SK-N-SH treated with all-trans-retinoic acid at 6 μM for 48 hours (cell line): ENCODE results near the gene OPRM1.

Source experiments
- ATAC-seq: fragments of 200-7000 bp; cut with Tn5 transposase; 3 replicates; pipeline ENCODE4 v1.9.1; 2020; ENCODE audit warnings: mild to moderate bottlenecking, moderate library complexity
- ARNTL ChIP-seq: fragments of 450-650 bp; formaldehyde crosslinking; IDR thresholded peaks from 2 replicates; pipeline ENCODE4 v1.5.0; 2020; ENCODE audit warnings: low read depth, mild to moderate bottlenecking, moderate library complexity, borderline replicate concordance
- BACH2 ChIP-seq: fragments of 250-450 bp; sonication (Bioruptor Pico); IDR thresholded peaks from 2 replicates; pipeline ENCODE4 v1.9.0; 2021; ENCODE audit warnings: mild to moderate bottlenecking, borderline replicate concordance
- CREB5 ChIP-seq: fragments of 250-450 bp; sonication (Bioruptor Pico); IDR thresholded peaks from 2 replicates; pipeline ENCODE4 v1.5.1; 2020; ENCODE audit warnings: low read depth, mild to moderate bottlenecking, moderate library complexity
- CSDC2 ChIP-seq: fragments of 250-450 bp; sonication (Bioruptor Pico); IDR thresholded peaks from 2 replicates; pipeline ENCODE4 v1.5.0; 2020; ENCODE audit warnings: mild to moderate bottlenecking, moderate library complexity
- CSRNP3 ChIP-seq: fragments of 250-450 bp; sonication (Bioruptor Pico); IDR thresholded peaks from 2 replicates; pipeline ENCODE4 v1.5.1; 2021; ENCODE audit warnings: mild to moderate bottlenecking, moderate library complexity
- ESRRG ChIP-seq: fragments of 250-450 bp; sonication (Bioruptor Pico); IDR thresholded peaks from 2 replicates; pipeline ENCODE4 v1.6.1; 2021; ENCODE audit warnings: mild to moderate bottlenecking
- GLIS3 ChIP-seq: fragments of 250-450 bp; sonication (Bioruptor Pico); IDR thresholded peaks from 2 replicates; pipeline ENCODE4 v1.5.0; 2020; ENCODE audit warnings: mild to moderate bottlenecking, moderate library complexity
- ISL1 ChIP-seq: fragments of 250-450 bp; sonication (Bioruptor Pico); IDR thresholded peaks from 2 replicates; pipeline ENCODE4 v2.1.2; 2022; ENCODE audit warnings: mild to moderate bottlenecking, moderate library complexity
- OSR1 ChIP-seq: fragments of 250-450 bp; sonication (Bioruptor Pico); IDR thresholded peaks from 2 replicates; pipeline ENCODE4 v1.8.0; 2022; ENCODE audit warnings: moderate library complexity, mild to moderate bottlenecking, inconsistent platforms
- PATZ1 ChIP-seq: fragments of 250-450 bp; sonication (Bioruptor Pico); IDR thresholded peaks from 2 replicates; pipeline ENCODE4 v1.8.0; 2020; ENCODE audit warnings: mild to moderate bottlenecking, moderate library complexity, borderline replicate concordance
- PPARA ChIP-seq: fragments of 250-450 bp; sonication (Bioruptor Pico); IDR thresholded peaks from 2 replicates; pipeline ENCODE4 v1.5.0; 2020; ENCODE audit warnings: mild to moderate bottlenecking, borderline replicate concordance
- SNAI2 ChIP-seq: fragments of 250-450 bp; sonication (Bioruptor Pico); IDR thresholded peaks from 2 replicates; pipeline ENCODE4 v1.5.0; 2020; ENCODE audit warnings: mild to moderate bottlenecking, moderate library complexity
- TCF4 ChIP-seq: fragments of 250-450 bp; sonication (Bioruptor Pico); IDR thresholded peaks from 2 replicates; pipeline ENCODE4 v1.8.0; 2021; ENCODE audit warnings: mild to moderate bottlenecking, moderate library complexity, borderline replicate concordance
- TOX ChIP-seq: fragments of 250-450 bp; sonication (Bioruptor Pico); IDR thresholded peaks from 2 replicates; pipeline ENCODE4 v1.8.0; 2021; ENCODE audit warnings: mild to moderate bottlenecking, moderate library complexity, borderline replicate concordance
- TSHZ2 ChIP-seq: fragments of 250-450 bp; sonication (Bioruptor Pico); IDR thresholded peaks from 2 replicates; pipeline ENCODE4 v1.5.0; 2020; ENCODE audit warnings: mild to moderate bottlenecking, moderate library complexity
- ZC3H10 ChIP-seq: fragments of 250-450 bp; sonication (Bioruptor Pico); IDR thresholded peaks from 2 replicates; pipeline ENCODE4 v1.5.1; 2021; ENCODE audit warnings: mild to moderate bottlenecking, moderate library complexity
- ZFP30 ChIP-seq: fragments of 450-650 bp; formaldehyde crosslinking; IDR thresholded peaks from 2 replicates; pipeline ENCODE4 v1.5.0; 2022; ENCODE audit warnings: mild to moderate bottlenecking, moderate library complexity
- ZNF565 ChIP-seq: fragments of 450-650 bp; formaldehyde crosslinking; conservative IDR thresholded peaks from 2 replicates; pipeline ENCODE4 v1.5.0; 2020; ENCODE audit warnings: low read depth, mild to moderate bottlenecking, moderate library complexity
- ZNF70 ChIP-seq: fragments of 450-650 bp; formaldehyde crosslinking; IDR thresholded peaks from 2 replicates; pipeline ENCODE4 v1.5.0; 2020; ENCODE audit warnings: mild to moderate bottlenecking, moderate library complexity
- ZNF8 ChIP-seq: fragments of 450-650 bp; formaldehyde crosslinking; IDR thresholded peaks from 2 replicates; pipeline ENCODE4 v1.5.0; 2020; ENCODE audit warnings: mild to moderate bottlenecking, moderate library complexity

Gene OPRM1

GRCh38 chr6:154010371-154010770 is 28.7 kb upstream of the OPRM1 start:
- TF ChIP-seq ZNF565 (CRISPR knock-in tag) = no peak
- TF ChIP-seq CREB5 = no peak
- no peak for TF ChIP-seq BACH2 (CRISPR knock-in tag)
- no peak for TF ChIP-seq TOX (CRISPR knock-in tag)
- no peak for TF ChIP-seq ZNF70 (CRISPR knock-in tag)
- TF ChIP-seq TCF4 (CRISPR knock-in tag) = no peak

GRCh38 chr6:154012852-154013251 is 26.2 kb upstream of the OPRM1 start:
- TF ChIP-seq CSRNP3 (CRISPR knock-in tag) (no peak), TCF4 (CRISPR knock-in tag) (no peak), GLIS3 (CRISPR knock-in tag) (no peak), SNAI2 (no peak), ISL1 (no peak)
- TF ChIP-seq, all 23 proteins: peak for 0

More at GRCh38 chr6:154010371-154010770, 28.7 kb upstream of the OPRM1 start:
- ATAC-seq = no peak

GRCh38 chr6:154017786-154018185 is 21.3 kb upstream of the OPRM1 start:
- ATAC-seq = no peak
- no peak for TF ChIP-seq CREB5
- TF ChIP-seq PATZ1 (CRISPR knock-in tag) = no peak
- TF ChIP-seq OSR1 = no peak
- no peak for TF ChIP-seq CSDC2 (CRISPR knock-in tag)
- TF ChIP-seq TOX (CRISPR knock-in tag) = no peak
- no peak for TF ChIP-seq ZNF565 (CRISPR knock-in tag)
- TF ChIP-seq TSHZ2 (CRISPR knock-in tag) = no peak
- TF ChIP-seq PPARA = no peak
- no peak for TF ChIP-seq BACH2 (CRISPR knock-in tag)
- no peak for TF ChIP-seq ESRRG (CRISPR knock-in tag)
- no peak for TF ChIP-seq TCF4 (CRISPR knock-in tag)
- no peak for TF ChIP-seq ZNF8 (CRISPR knock-in tag)
- no peak for TF ChIP-seq ZNF70 (CRISPR knock-in tag)
- TF ChIP-seq, all 23 proteins: peak for 0

More at GRCh38 chr6:154012852-154013251, 26.2 kb upstream of the OPRM1 start:
- no peak for ATAC-seq

- TF ChIP-seq TCF4 (CRISPR knock-in tag) (peak; percentile 59; the same call in 1 of the 2 replicates), ZC3H10 (no peak)
- TF ChIP-seq, all 23 proteins: peak for 1
- ATAC-seq = no peak
Observed at GRCh38 chr6:154030646-154031045, 8.4 kb upstream of the OPRM1 start.

- no peak for ATAC-seq
- TF ChIP-seq ISL1 = no peak
- TF ChIP-seq ARNTL (CRISPR knock-in tag) = 0 out of 2 replicates have a peak, but pooled peaks have one; percentile 12
- no peak for TF ChIP-seq ZFP30 (CRISPR knock-in tag)
- TF ChIP-seq ZNF70 (CRISPR knock-in tag) = no peak
Observed at GRCh38 chr6:154041001-154041400, 2.0 kb downstream of the OPRM1 start.
